Dedifferentiated amniotic fluid mesenchymal stem cell (primary cell): ENCODE measurements around the gene SH3BP2.

Experiments
- DNase-seq: peaks from one replicate; pipeline ENCODE4 v3.0.0-alpha.2; 2016; ENCODE audit errors: extremely low spot score

The SH3BP2 gene

GRCh38 chr4:2790583-2791517 lies 2.0 kb upstream of the SH3BP2 start:
- DNase-seq: no peak

GRCh38 chr4:2791518-2792395 lies 1.1 kb upstream of the SH3BP2 start:
- no peak for DNase-seq

GRCh38 chr4:2792396-2792710 lies 532 bp upstream of the SH3BP2 start:
- DNase-seq: no peak

- no peak for DNase-seq
Observed at GRCh38 chr4:2793586-2794485, 951 bp downstream of the SH3BP2 start.

GRCh38 chr4:2794486-2795299 lies 1.8 kb downstream of the SH3BP2 start:
- DNase-seq: no peak

- no peak for DNase-seq
Observed at GRCh38 chr4:2795300-2795892, 2.5 kb downstream of the SH3BP2 start.

GRCh38 chr4:2795893-2796848 lies 3.3 kb downstream of the SH3BP2 start:
- DNase-seq: peak; percentile 34

GRCh38 chr4:2796849-2797544 lies 4.1 kb downstream of the SH3BP2 start:
- no peak for DNase-seq

GRCh38 chr4:2797545-2798305 lies 4.8 kb downstream of the SH3BP2 start:
- DNase-seq: no peak

GRCh38 chr4:2798399-2799223 lies 5.7 kb downstream of the SH3BP2 start:
- no peak for DNase-seq

- no peak for DNase-seq
Observed at GRCh38 chr4:2799224-2799911, 6.5 kb downstream of the SH3BP2 start.

GRCh38 chr4:2799971-2800690 lies 7.2 kb downstream of the SH3BP2 start:
- no peak for DNase-seq

- no peak for DNase-seq
Observed at GRCh38 chr4:2800691-2801596, 8.1 kb downstream of the SH3BP2 start.

GRCh38 chr4:2802618-2803531 lies 10.0 kb downstream of the SH3BP2 start:
- no peak for DNase-seq
